K562 (cell line): ENCODE results near the gene BBX. TPM values are rescaled to one million over a fixed set of nuclear protein-coding genes. Genes with fewer than 3 reads are reported as not detected.

Experiments
- E2F1 ChIP-seq: sonication (generic); formaldehyde crosslinking; IDR thresholded peaks from 2 replicates; pipeline ENCODE4 v1.8.1; 2023; ENCODE audit warnings: mild to moderate bottlenecking, missing genetic modification reagents, moderate library complexity
- HMG20A ChIP-seq: fragments of 450-650 bp; formaldehyde crosslinking; conservative IDR thresholded peaks from 2 replicates; pipeline ENCODE4 v1.4.0; 2020; ENCODE audit warnings: mild to moderate bottlenecking, mixed read lengths
- HOXB6 ChIP-seq: fragments of 250-450 bp; sonication (Bioruptor Pico); IDR thresholded peaks from 2 replicates; pipeline ENCODE4 v1.5.1; 2022; ENCODE audit warnings: mild to moderate bottlenecking, borderline replicate concordance
- NR0B1 ChIP-seq: fragments of 450-650 bp; IDR thresholded peaks from one replicate; pipeline ENCODE4 v1.6.1; 2018; ENCODE audit warnings: mild to moderate bottlenecking, moderate library complexity; ENCODE audit not compliant: partially characterized antibody
- SNIP1 ChIP-seq: fragments of 450-650 bp; IDR thresholded peaks from 2 replicates; pipeline ENCODE4 v1.7.1; 2017; ENCODE audit warnings: low read depth, mild to moderate bottlenecking
- USF2 ChIP-seq: sonication (generic); formaldehyde crosslinking; IDR thresholded peaks from 2 replicates; pipeline ENCODE4 v1.5.0; 2020; ENCODE audit warnings: missing genetic modification reagents
- ZFX ChIP-seq: sonication (generic); formaldehyde crosslinking; IDR thresholded peaks from 2 replicates; pipeline ENCODE4 v1.8.0; 2022; ENCODE audit warnings: mild to moderate bottlenecking, missing genetic modification reagents, moderate library complexity
- polyA plus RNA-seq, 8 experiments: library from polyadenylated mRNA; depleted of rRNA in 4 of 8; stranded (reverse) in 5 of 8; unstranded in 3 of 8; fragments of >200 nt; fragmentation: Nextera tagmentation in 2 of 8; fragmentation: Illumina TruSeq in 1 of 8; extraction: Ambion mirVana in 2 of 8; extraction: Trizol in 1 of 8; gene quantifications; 2 replicates each; pipeline versions ENCODE4 v1.2.1 to v1.2.3, GENCODE V29; 2011 to 2014; ENCODE audit warnings: inconsistent platforms in 1 of 8, missing spikeins in 1 of 8
- total RNA-seq, 7 experiments: library from RNA; depleted of rRNA in 6 of 7; stranded (reverse); fragments of >200 nt in 6 of 7; fragmentation: Illumina TruSeq in 2 of 7; extraction: Trizol in 2 of 7; gene quantifications; 2 replicates each; pipeline versions ENCODE4 v1.2.1 to v1.2.3, GENCODE V29; 2011 to 2021; ENCODE audit warnings: low replicate concordance in 1 of 7
- TF ChIP-seq, protein P1 (sequence below): fragments of 450-650 bp; IDR thresholded peaks from 2 replicates; pipeline ENCODE4 v1.6.1; 2016; ENCODE audit warnings: mild to moderate bottlenecking

Gene BBX
- total and polyA plus RNA-seq, 9 of the 15 experiments (the other 6 are each of a cell fraction or from before 2014, with no cell fraction given) = 4.9 to 19.5 (median 11.8) TPM

- TF ChIP-seq NR0B1 (no peak), ZFX (no peak), E2F1 (CRISPR knock-in tag) (no peak), HMG20A (CRISPR knock-in tag) (no peak), HOXB6 (no peak), USF2 (CRISPR knock-in tag) (no peak), SNIP1 (no peak)
- TF ChIP-seq, protein P1, sequence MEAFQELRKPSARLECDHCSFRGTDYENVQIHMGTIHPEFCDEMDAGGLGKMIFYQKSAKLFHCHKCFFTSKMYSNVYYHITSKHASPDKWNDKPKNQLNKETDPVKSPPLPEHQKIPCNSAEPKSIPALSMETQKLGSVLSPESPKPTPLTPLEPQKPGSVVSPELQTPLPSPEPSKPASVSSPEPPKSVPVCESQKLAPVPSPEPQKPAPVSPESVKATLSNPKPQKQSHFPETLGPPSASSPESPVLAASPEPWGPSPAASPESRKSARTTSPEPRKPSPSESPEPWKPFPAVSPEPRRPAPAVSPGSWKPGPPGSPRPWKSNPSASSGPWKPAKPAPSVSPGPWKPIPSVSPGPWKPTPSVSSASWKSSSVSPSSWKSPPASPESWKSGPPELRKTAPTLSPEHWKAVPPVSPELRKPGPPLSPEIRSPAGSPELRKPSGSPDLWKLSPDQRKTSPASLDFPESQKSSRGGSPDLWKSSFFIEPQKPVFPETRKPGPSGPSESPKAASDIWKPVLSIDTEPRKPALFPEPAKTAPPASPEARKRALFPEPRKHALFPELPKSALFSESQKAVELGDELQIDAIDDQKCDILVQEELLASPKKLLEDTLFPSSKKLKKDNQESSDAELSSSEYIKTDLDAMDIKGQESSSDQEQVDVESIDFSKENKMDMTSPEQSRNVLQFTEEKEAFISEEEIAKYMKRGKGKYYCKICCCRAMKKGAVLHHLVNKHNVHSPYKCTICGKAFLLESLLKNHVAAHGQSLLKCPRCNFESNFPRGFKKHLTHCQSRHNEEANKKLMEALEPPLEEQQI = no peak
Observed at GRCh38 chr3:107641572-107642307, 119.0 kb downstream of the BBX start (continued).
